T-cell (primary cell): Measurements from ENCODE around the gene RFC1. TPM values are rescaled to one million over a fixed set of nuclear protein-coding genes. Genes with fewer than 3 reads are reported as not detected.

Experiments used
- ATAC-seq, 4 experiments: fragments of 200-7000 bp in 3 of 4; fragments of 150-1000 bp in 1 of 4; cut with Tn5 transposase; replicated peaks in 1 of 4; 1 replicate in 3 of 4; 2 replicates in 1 of 4; pipeline ENCODE4 v1.10.0; 2021; ENCODE audit warnings: moderate library complexity in 3 of 4, mild to moderate bottlenecking in 2 of 4, moderate number of reproducible peaks in 1 of 4
- CTCF ChIA-PET, 2 donors: fragments of 300-600 bp; sonication (Branson Sonifier 250); formaldehyde crosslinking; loops; one replicate each; lab custom pipeline; 2022; ENCODE audit warnings: antibody characterized with exemption in 2 of 2; lab: Charles Lee
- POLR2A ChIA-PET, 2 donors: fragments of 300-600 bp; sonication (Branson Sonifier 250); formaldehyde crosslinking; loops; one replicate each; lab custom pipeline; 2022; ENCODE audit warnings: antibody characterized with exemption in 2 of 2; lab: Charles Lee
- DNase-seq, 35 experiments: peaks; one replicate each; pipeline versions ENCODE4 v3.0.0 to v3.0.0-alpha.2; 2013 to 2023
- H3K27ac ChIP-seq: one replicate; pipeline ENCODE4 v1.5.1; 2013; ENCODE audit warnings: low read length
- H3K27me3 ChIP-seq, 2 experiments: replicated peaks in 1 of 2; 1 replicate in 1 of 2; 2 replicates in 1 of 2; pipeline versions ENCODE4 v1.6.1 to v1.7.0; 2013; ENCODE audit warnings: low read length in 1 of 2, mixed read lengths in 1 of 2; ENCODE audit not compliant: control insufficient read depth in 2 of 2, insufficient read depth in 2 of 2; ENCODE audit errors: extremely low read depth in 1 of 2
- H3K36me3 ChIP-seq, 2 donors: 1 replicate in 1 of 2; 2 replicates in 1 of 2; pipeline versions ENCODE4 v1.6.1 to v1.7.0; 2013; ENCODE audit warnings: low read length in 1 of 2; ENCODE audit not compliant: control insufficient read depth in 2 of 2, insufficient read depth in 1 of 2; ENCODE audit errors: extremely low read depth in 1 of 2
- H3K4me1 ChIP-seq, 2 experiments: 1 replicate in 1 of 2; 2 replicates in 1 of 2; pipeline versions ENCODE4 v1.6.1 to v1.7.0; 2013; ENCODE audit warnings: low read length in 2 of 2, mixed read lengths in 1 of 2; ENCODE audit not compliant: insufficient read depth in 2 of 2, control insufficient read depth in 1 of 2; ENCODE audit errors: extremely low read depth in 1 of 2
- H3K4me3 ChIP-seq, 2 donors: 1 replicate in 1 of 2; 2 replicates in 1 of 2; pipeline versions ENCODE4 v1.5.1 to v1.7.0; 2013; ENCODE audit warnings: mild to moderate bottlenecking in 2 of 2, low read length in 1 of 2, moderate library complexity in 1 of 2; ENCODE audit not compliant: control insufficient read depth in 1 of 2; ENCODE audit errors: extremely low read depth in 1 of 2
- H3K9me3 ChIP-seq: 2 replicates; pipeline ENCODE4 v1.7.0; 2013
- H3K27ac Mint-ChIP-seq, 2 donors: one replicate each; pipeline ENCODE4 v1.8.0; 2020 to 2021; ENCODE audit warnings: mild to moderate bottlenecking in 2 of 2, mixed read lengths in 2 of 2
- H3K27me3 Mint-ChIP-seq, 2 donors: one replicate each; pipeline ENCODE4 v1.8.0; 2021 to 2022; ENCODE audit warnings: mixed read lengths in 2 of 2
- H3K36me3 Mint-ChIP-seq: one replicate; pipeline ENCODE4 v1.8.0; 2021; ENCODE audit warnings: mixed read lengths
- H3K4me1 Mint-ChIP-seq, 3 donors: one replicate each; pipeline ENCODE4 v1.8.0; 2020 to 2022; ENCODE audit warnings: mixed read lengths in 3 of 3, mild to moderate bottlenecking in 1 of 3
- H3K4me3 Mint-ChIP-seq, 3 donors: one replicate each; pipeline ENCODE4 v1.8.0; 2020 to 2022; ENCODE audit warnings: mild to moderate bottlenecking in 3 of 3, mixed read lengths in 3 of 3, moderate library complexity in 3 of 3
- H3K9me3 Mint-ChIP-seq, 3 donors: one replicate each; pipeline ENCODE4 v1.8.0; 2020 to 2022; ENCODE audit warnings: mixed read lengths in 3 of 3
- WGBS: methylation state at CpG from one replicate; pipeline ENCODE4 v1.1.5; 2013; ENCODE audit warnings: missing lambda C conversion rate; ENCODE audit not compliant: insufficient coverage; 5-methylcytosine and 5-hydroxymethylcytosine counted together
- total RNA-seq, 35 experiments: library from RNA in 6 of 35; stranded (reverse) in 6 of 35; fragments of 120-200 nt in 1 of 35; gene quantifications; one replicate each; pipeline versions ENCODE4 v1.2.1 to v1.2.4 and lab custom pipeline; 2013 to 2026

Gene RFC1
- total RNA-seq, 5 donors from 2014 or later (not counting 1 experiment from before 2014, with no cell fraction given) = 45.7 to 77.4 (median 54.5) TPM

DNA sequence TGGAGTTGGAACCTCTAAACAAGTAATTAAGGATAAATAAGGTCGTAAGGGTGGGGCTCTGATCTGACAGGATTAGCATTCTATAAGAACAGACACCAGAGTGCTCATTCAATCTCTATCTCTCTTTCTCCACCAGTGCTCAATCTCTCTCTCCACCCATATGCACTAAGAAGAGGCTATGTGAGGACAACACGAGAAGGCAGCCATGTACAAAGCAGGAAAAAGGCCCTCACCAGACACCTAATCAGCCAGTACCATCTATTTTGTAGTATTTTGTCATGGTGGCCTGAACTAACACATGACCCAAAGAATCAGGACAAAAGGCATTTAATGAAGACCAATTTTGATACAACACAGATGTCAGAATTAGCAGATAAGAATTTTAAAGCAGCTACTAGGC is 16.8 kb downstream of the RFC1 start:
- Histone ChIP-seq H3K9me3 (no peaks in the 10 kb centered on the region), H3K36me3 (peaks cover 4 to 34% of the 10 kb centered on the region in 2 donors), H3K27me3 (no peaks in the 10 kb centered on the region), H3K4me1 (peaks cover 10 to 16% of the 10 kb centered on the region in 2 experiments), H3K4me3 (no peak overlapping the region), H3K27ac (no peak overlapping the region)
- no peak for DNase-seq
- ATAC-seq = no peak
- peak overlapping the region in 1 of 2 donors; percentile 23 for H3K27ac Mint-ChIP-seq
- no CpG with 5 or more reads among the region's 2 CpGs for whole genome bisulfite sequencing
- POLR2A ChIA-PET = no interaction called here
- H3K4me1 Mint-ChIP-seq = peaks cover 50 to 58% (median 54%) of the 10 kb centered on the region in 3 donors
- H3K27me3 Mint-ChIP-seq = no peaks in the 10 kb centered on the region
- H3K36me3 Mint-ChIP-seq = peaks cover 31% of the 10 kb centered on the region
- CTCF ChIA-PET = no interaction called here
- peaks cover 0 to 4% (median 2%) of the 10 kb centered on the region in 3 donors for H3K9me3 Mint-ChIP-seq
- H3K4me3 Mint-ChIP-seq = no peak overlapping the region

DNA sequence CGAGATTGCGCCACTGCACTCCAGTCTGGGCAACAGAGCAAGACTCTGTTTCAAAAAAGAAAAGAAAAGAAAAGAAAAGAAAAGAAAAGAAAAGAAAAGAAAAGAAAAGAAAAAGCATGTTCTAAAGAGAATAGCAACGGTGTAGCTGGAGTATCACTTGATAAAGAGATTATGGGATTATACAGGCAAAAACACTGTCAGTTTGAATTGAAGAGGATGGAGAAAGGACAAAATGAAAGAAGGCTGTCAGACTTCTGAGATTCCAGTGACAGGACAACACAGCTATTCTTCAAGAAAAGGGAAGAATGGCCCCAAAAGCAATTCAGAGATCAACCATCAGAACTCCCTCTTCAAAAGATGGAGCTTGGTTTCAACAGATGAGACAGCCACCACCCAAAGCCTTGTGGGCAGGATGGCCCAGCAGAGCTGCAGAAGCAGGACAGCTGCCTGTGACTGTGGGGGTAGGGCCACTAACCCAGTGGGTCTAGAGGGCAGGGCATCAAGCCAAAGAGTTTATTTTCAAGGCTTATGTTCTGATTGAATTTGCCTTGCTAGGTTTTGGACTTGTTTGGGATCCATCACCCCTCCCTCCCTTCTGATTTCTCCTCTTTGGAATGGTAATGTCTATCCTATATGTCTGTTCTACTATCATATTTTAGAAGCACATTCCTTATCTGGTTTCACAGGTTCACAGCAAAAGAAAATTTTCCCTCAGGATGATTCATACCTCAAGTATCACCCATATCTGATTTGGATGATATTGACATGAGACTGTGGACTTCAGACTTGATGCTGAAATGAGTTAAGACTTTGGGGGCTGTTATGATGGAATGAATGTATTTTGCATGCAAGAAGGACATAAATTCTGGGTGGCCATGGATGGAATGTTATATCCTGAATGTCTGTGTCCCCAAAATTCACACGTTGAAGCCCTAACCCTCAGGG is 17.5 kb downstream of the RFC1 start:
- ATAC-seq = no peak
- Mint-ChIP-seq H3K4me3 (no peak overlapping the region), H3K27me3 (no peaks in the 10 kb centered on the region), H3K27ac (peak overlapping the region in 1 of 2 donors; percentile 23), H3K4me1 (peaks cover 45 to 51% (median 47%) of the 10 kb centered on the region in 3 donors), H3K36me3 (peaks cover 34% of the 10 kb centered on the region), H3K9me3 (peaks cover 0 to 4% (median 2%) of the 10 kb centered on the region in 3 donors)
- H3K4me1 ChIP-seq = peaks cover 9 to 10% of the 10 kb centered on the region in 2 experiments
- H3K4me3 ChIP-seq = no peak overlapping the region
- H3K27me3 ChIP-seq = no peaks in the 10 kb centered on the region
- POLR2A ChIA-PET = interaction anchor here in 1 of 2 donors (0.6 kb wide), 1 partner anchor 73 kb away, joined by 3 read pairs; no protein-coding TSS in a partner anchor
- H3K9me3 ChIP-seq = no peaks in the 10 kb centered on the region
- 90% methylated on average over 3 of the region's 4 CpGs for WGBS
- peak in 1 of 35 experiments; percentile 17 for DNase-seq
- H3K27ac ChIP-seq = no peak overlapping the region
- H3K36me3 ChIP-seq = peaks cover 4 to 39% of the 10 kb centered on the region in 2 donors
- CTCF ChIA-PET = interaction anchor here in 1 of 2 donors (1.1 kb wide), 1 partner anchor 16 kb away, joined by 4 read pairs; no protein-coding TSS in a partner anchor

DNA sequence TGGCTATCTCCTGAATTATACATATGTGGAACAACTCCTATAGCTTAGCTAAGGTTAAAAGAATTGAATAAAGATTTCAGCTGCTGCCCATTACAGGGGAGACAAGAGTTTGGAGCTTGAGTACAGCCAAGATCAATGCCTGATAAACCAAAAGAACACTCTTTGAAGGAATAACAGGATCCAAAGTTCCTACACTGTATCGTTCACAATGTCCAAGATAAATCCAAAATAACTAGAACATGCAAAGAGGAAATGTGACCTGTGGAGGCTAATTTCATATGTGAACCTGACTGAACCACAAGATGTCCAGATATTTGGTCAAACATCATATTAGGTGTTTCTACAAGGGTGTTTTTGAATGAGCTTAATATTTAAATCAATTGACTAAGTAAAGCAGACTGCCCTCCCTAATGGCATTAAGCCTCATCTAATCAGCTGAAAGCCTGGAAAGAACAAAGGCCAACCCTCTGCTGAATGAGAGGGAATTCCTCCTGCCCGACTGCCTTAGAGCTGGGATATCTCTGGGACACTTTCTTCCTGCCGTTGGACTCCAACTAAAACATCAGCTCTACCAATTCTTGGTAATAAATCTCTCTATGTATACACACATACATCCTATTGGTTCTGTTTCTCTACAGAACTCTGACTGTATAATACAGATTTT is 19.2 kb downstream of the RFC1 start:
- Mint-ChIP-seq H3K4me1 (peaks cover 40 to 42% (median 41%) of the 10 kb centered on the region in 3 donors), H3K36me3 (peaks cover 42% of the 10 kb centered on the region), H3K4me3 (no peak overlapping the region), H3K27ac (peak overlapping the region; percentile 2), H3K9me3 (peaks cover 0 to 4% (median 2%) of the 10 kb centered on the region in 3 donors), H3K27me3 (no peaks in the 10 kb centered on the region)
- ATAC-seq = no peak
- no peak overlapping the region for H3K27ac ChIP-seq
- H3K4me1 ChIP-seq = peaks cover 0 to 5% of the 10 kb centered on the region in 2 experiments
- H3K36me3 ChIP-seq = peaks cover 4 to 54% of the 10 kb centered on the region in 2 donors
- H3K4me3 ChIP-seq = no peak overlapping the region
- H3K27me3 ChIP-seq = no peaks in the 10 kb centered on the region
- H3K9me3 ChIP-seq = no peaks in the 10 kb centered on the region
- no peak for DNase-seq
- WGBS = no CpG with 5 or more reads among the region's 3 CpGs
- ChIA-PET CTCF (interaction anchor here (0.6 to 1.2 kb wide), 2 partner anchors 21 to 459 kb away, joined by 3 to 6 read pairs; no protein-coding TSS in a partner anchor), POLR2A (interaction anchor here in 1 of 2 donors (1.1 kb wide), 1 partner anchor 10 kb away, joined by 3 read pairs; no protein-coding TSS in a partner anchor)

DNA sequence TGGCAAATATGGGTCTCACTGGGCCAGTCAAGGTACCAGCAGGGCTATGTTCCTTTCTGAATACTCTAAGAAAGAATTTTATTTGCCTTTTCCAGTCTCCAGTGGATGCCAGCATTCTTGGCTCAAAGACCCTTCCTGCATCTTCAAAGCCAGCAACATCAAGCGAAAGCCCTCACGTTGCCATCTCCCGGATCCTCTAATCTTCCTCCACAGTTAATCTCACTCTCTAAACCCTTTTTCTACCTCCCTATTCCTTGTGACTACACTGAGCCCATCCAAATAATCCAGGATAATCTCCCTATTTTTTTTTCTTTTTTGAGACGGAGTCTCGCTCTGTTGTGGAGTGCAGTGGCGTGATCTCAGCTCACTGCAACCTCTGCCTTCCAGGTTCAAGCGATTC is 23.4 kb downstream of the RFC1 start:
- H3K36me3 ChIP-seq = peaks cover 0 to 45% of the 10 kb centered on the region in 2 donors
- H3K27me3 Mint-ChIP-seq = no peaks in the 10 kb centered on the region
- no peak overlapping the region for H3K27ac ChIP-seq
- DNase-seq = no peak
- H3K27me3 ChIP-seq = no peaks in the 10 kb centered on the region
- POLR2A ChIA-PET = interaction anchor here in 1 of 2 donors (0.7 kb wide), 1 partner anchor 116 kb away, joined by 3 read pairs; the partner anchor contains the start of genes LIAS and RPL9
- peaks cover 38% of the 10 kb centered on the region for H3K36me3 Mint-ChIP-seq
- CTCF ChIA-PET = no interaction called here
- WGBS = 90% methylated on average over 6 of the region's 7 CpGs
- H3K4me3 ChIP-seq = no peak overlapping the region
- ATAC-seq = no peak
- H3K4me1 ChIP-seq = no peaks in the 10 kb centered on the region
- no peak overlapping the region for H3K4me3 Mint-ChIP-seq
- peaks cover 37 to 56% (median 48%) of the 10 kb centered on the region in 3 donors for H3K4me1 Mint-ChIP-seq
- H3K9me3 ChIP-seq = no peaks in the 10 kb centered on the region
- no peaks in the 10 kb centered on the region for H3K9me3 Mint-ChIP-seq
- H3K27ac Mint-ChIP-seq = no peak overlapping the region

DNA sequence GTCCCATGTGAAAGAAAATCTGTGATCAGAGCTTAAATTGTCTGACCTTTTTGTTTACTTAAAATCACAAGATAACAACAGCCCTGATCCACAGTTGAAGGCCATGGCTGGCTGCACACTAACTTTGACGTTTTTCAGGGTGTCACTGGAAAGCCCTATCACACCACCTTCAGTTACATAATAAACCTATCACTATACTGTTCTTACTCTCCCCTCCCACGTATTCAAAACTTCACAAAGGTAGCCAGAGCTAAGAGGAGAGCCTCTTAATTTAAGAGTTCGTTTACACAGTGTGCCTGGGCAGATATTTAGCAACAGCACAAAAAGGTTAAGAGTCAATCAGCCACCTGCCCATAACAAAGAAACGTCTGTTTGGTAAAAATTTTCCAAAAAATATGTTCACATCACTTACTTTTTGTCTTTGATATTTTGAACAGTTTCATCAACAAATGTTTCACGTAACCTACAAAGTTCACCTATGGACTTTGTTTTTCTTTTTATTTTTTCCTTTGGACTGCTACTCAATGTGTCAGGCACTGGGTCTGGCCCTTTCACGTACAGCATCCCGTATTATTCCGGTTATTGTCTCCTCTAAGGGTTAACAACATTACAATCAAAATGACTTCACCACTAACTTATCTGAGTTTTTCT is 25.0 kb downstream of the RFC1 start:
- Mint-ChIP-seq H3K36me3 (peaks cover 37% of the 10 kb centered on the region), H3K4me1 (peaks cover 33 to 51% (median 44%) of the 10 kb centered on the region in 3 donors), H3K9me3 (no peaks in the 10 kb centered on the region), H3K27me3 (no peaks in the 10 kb centered on the region), H3K27ac (no peak overlapping the region), H3K4me3 (no peak overlapping the region)
- H3K4me3 ChIP-seq = no peak overlapping the region
- no peaks in the 10 kb centered on the region for H3K27me3 ChIP-seq
- H3K27ac ChIP-seq = no peak overlapping the region
- POLR2A ChIA-PET = no interaction called here
- H3K4me1 ChIP-seq = no peaks in the 10 kb centered on the region
- 65% methylated on average over 4 of the region's 8 CpGs for WGBS
- H3K9me3 ChIP-seq = no peaks in the 10 kb centered on the region
- H3K36me3 ChIP-seq = peaks cover 0 to 39% of the 10 kb centered on the region in 2 donors
- CTCF ChIA-PET = no interaction called here
- ATAC-seq (no peak), DNase-seq (no peak)
